ENCODE results near the gene PBRM1.
"Not testable (repeated sequence)": the region's sequence is repeated elsewhere in the genome, so short reads cannot be mapped to it uniquely, and the experiment has no call there.

Gene PBRM1

DNA sequence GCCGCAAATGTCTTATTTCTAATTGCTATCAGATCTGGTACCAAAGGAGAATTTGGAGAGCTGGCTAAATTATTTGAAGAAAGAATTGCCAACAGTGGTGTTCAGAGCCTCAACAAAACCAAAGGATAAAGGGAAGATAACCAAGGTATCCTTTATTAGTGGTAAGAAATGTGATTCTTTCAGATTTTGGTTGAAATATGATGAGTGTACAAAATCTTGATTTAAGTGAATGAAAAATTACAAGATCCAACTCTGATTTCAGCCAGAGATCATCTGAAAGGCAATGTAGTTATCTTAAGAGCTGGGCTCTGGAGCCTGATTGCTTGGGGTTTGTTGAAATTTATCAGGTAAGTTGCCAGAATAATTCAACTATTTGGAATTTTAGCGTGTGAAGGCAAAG is 4.8 kb upstream of the PBRM1 start:
- H3K9me3 Mint-ChIP-seq, result no peaks in the 10 kb centered on the region
- H3K4me1 Mint-ChIP-seq (ENCODE audit: low read depth), result peaks cover 24% of the 10 kb centered on the region
- H3K36me3 Mint-ChIP-seq (ENCODE audit: low read depth), result peaks cover 83% of the 10 kb centered on the region
- H3K27ac Mint-ChIP-seq, result no peak overlapping the region
- H3K4me3 Mint-ChIP-seq, result no peak overlapping the region
- no peaks in the 10 kb centered on the region for H3K27me3 Mint-ChIP-seq (ENCODE audit: low read depth)

DNA sequence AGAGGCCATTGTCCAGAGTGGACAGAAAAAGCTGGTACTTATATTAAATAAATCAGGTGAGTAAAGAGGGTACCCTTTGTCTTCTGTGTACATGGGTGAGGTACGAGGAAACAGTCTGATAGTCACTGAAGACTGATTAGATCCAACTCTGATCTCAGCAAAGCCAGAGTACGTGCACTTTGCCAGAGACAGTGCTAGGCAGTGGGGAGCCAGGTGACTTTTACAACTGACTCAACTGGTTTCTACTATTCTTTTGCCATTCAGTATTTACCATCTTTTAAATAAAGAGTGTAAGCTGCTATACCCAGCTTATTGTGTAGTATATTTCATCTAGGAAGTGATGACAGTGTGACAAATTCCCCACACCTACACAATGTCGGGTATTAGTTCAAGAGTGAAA is 3.4 kb upstream of the PBRM1 start:
- Mint-ChIP-seq H3K9me3 (no peaks in the 10 kb centered on the region), H3K4me1 (ENCODE audit: low read depth) (peaks cover 31% of the 10 kb centered on the region), H3K4me3 (no peak overlapping the region), H3K36me3 (ENCODE audit: low read depth) (peaks cover 73% of the 10 kb centered on the region), H3K27ac (no peak overlapping the region), H3K27me3 (ENCODE audit: low read depth) (no peaks in the 10 kb centered on the region)

DNA sequence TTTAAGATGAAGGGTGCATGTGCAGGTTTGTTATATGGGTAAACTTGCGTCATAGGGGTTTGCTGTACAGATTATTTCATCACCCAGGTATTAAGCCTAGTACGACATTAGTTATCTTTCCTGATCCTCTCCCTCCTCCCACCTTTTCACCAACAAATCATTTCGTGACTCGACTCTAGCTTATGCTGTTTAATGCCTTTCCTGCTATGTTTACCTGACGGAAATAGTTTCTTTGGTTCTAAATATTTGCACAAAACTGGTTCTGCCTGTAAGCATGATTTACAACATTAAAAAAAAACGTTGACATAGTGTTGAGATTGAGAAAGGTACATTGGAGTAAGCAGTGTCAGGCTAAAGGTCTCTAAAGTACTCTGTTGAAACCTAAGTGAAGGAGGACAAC is 2.6 kb upstream of the PBRM1 start:
- Mint-ChIP-seq H3K27ac (peak overlapping the region; percentile 15), H3K27me3 (ENCODE audit: low read depth) (no peaks in the 10 kb centered on the region), H3K4me1 (ENCODE audit: low read depth) (peaks cover 36% of the 10 kb centered on the region), H3K9me3 (no peaks in the 10 kb centered on the region), H3K36me3 (ENCODE audit: low read depth) (peaks cover 64% of the 10 kb centered on the region), H3K4me3 (no peak overlapping the region)

DNA sequence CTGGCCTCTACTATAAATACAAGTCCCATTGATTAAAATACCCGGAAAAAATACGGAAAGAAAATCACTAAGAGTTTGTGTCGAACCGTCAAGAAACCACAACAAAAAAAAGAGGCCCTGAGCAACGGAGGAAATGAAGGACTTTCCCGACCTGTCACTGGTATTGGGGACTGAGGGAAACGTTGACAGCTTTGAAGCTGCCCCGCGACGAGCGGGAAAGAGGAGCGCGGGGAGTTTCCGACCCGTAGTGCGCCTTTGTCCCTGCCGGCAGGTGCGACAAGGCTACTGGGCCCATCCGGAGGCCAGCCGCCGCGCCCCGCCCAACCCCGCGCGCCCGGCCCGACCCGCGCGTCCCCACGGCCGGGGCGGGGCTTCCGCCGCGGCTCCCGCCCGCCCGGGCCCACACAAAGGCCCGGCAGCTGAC is 416 bp downstream of the PBRM1 start:
- H3K4me1 Mint-ChIP-seq (ENCODE audit: low read depth), result peaks cover 47% of the 10 kb centered on the region
- H3K4me3 Mint-ChIP-seq, result peak overlapping the region; percentile 90
- peaks cover 51% of the 10 kb centered on the region for H3K36me3 Mint-ChIP-seq (ENCODE audit: low read depth)
- no peaks in the 10 kb centered on the region for H3K27me3 Mint-ChIP-seq (ENCODE audit: low read depth)
- no peaks in the 10 kb centered on the region for H3K9me3 Mint-ChIP-seq
- H3K27ac Mint-ChIP-seq, result peak overlapping the region; percentile 93

DNA sequence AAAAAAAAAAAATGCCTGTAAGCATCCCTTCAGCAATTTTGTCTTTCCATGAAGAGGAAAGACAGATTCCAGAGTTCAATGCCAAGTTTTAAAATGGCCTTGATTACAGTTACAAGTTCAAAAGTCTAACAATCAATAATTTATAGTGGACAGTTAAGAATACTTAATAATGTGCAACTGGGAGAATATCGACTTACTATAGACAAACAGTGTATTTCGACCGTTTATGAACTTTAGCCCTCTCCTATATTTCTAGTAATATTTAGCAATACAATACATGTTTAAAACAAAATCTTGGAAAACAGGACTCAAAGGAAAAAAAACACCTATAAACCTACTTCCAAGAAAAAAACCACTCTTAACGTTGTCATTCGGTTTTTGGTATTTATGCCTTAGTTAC is 1.5 kb downstream of the PBRM1 start:
- Mint-ChIP-seq H3K36me3 (ENCODE audit: low read depth) (peaks cover 50% of the 10 kb centered on the region), H3K4me3 (peak overlapping the region; percentile 90), H3K4me1 (ENCODE audit: low read depth) (peaks cover 51% of the 10 kb centered on the region), H3K9me3 (no peaks in the 10 kb centered on the region), H3K27me3 (ENCODE audit: low read depth) (no peaks in the 10 kb centered on the region), H3K27ac (peak overlapping the region; percentile 93)

DNA sequence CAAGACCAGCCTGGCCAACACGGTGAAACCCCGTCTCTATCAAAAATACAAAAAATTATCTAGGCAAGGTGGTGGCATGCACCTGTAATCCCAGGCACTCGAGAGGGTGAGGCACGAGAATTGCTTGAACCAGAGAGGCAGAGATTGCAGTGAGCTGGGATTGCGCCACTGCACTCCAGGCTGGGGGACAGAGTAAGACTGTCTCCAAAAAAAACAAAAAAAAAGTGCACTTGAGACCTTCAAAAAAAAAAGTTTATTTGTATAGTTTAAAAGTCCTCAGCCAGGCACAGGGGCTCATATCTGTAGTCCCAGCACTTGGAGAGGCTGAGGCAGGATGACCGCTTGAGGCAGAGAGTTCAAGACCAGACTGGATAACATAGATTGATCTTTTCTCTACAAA is 2.1 kb downstream of the PBRM1 start:
- Mint-ChIP-seq H3K36me3 (ENCODE audit: low read depth) (peaks cover 51% of the 10 kb centered on the region), H3K4me3 (peak overlapping the region; percentile 31), H3K4me1 (ENCODE audit: low read depth) (peaks cover 51% of the 10 kb centered on the region)

DNA sequence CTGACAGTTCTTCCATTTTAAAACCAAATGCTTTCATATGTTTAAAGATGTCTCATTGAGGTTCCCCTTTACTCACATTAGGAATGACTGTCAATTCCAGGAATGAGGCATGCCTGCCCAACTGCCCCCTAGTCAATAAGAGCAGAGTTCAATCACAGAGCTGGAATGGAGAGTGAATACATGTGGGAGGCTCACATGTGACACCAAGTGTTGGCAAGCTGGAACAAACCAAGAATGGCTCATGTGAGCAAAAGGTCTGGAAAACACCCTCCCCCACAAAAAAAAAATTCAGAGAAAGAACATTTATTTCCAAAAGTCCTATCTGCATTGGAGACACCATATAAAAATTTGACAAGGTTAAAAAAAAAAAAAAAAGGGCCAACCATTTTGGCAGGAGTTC is 3.7 kb downstream of the PBRM1 start:
- peak overlapping the region; percentile 53 for H3K27ac Mint-ChIP-seq
- no peaks in the 10 kb centered on the region for H3K27me3 Mint-ChIP-seq (ENCODE audit: low read depth)
- H3K4me1 Mint-ChIP-seq (ENCODE audit: low read depth), result peaks cover 45% of the 10 kb centered on the region
- H3K36me3 Mint-ChIP-seq (ENCODE audit: low read depth), result peaks cover 44% of the 10 kb centered on the region
- H3K4me3 Mint-ChIP-seq, result no peak overlapping the region
- H3K9me3 Mint-ChIP-seq, result no peaks in the 10 kb centered on the region

More for the DNA sequence above, 2.1 kb downstream of the PBRM1 start:
- H3K27me3 Mint-ChIP-seq (ENCODE audit: low read depth), result no peaks in the 10 kb centered on the region
- peak overlapping the region; percentile 93 for H3K27ac Mint-ChIP-seq
- H3K9me3 Mint-ChIP-seq, result no peaks in the 10 kb centered on the region

DNA sequence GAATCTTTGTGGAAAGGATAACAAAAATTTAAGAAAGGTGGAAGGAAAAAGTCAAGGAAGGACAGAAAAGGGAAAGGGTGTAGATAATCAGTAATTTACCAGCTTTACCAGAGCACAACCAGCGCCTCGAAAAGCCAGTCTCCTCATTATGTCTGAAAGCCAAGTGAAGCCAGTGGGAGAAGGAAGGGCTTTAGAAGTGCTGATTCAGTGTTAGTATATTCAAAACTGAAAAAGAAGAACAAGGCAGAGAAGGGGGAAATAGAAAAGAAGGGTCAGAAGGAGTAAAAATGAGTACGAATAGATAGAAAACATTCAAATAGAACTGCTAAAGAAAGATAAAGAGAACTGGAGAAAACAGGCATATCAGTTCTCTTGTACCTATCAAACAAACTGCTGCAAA is 4.1 kb downstream of the PBRM1 start:
- Mint-ChIP-seq H3K27me3 (ENCODE audit: low read depth) (no peaks in the 10 kb centered on the region), H3K36me3 (ENCODE audit: low read depth) (peaks cover 44% of the 10 kb centered on the region), H3K4me3 (no peak overlapping the region), H3K9me3 (no peaks in the 10 kb centered on the region), H3K4me1 (ENCODE audit: low read depth) (peaks cover 41% of the 10 kb centered on the region), H3K27ac (no peak overlapping the region)

DNA sequence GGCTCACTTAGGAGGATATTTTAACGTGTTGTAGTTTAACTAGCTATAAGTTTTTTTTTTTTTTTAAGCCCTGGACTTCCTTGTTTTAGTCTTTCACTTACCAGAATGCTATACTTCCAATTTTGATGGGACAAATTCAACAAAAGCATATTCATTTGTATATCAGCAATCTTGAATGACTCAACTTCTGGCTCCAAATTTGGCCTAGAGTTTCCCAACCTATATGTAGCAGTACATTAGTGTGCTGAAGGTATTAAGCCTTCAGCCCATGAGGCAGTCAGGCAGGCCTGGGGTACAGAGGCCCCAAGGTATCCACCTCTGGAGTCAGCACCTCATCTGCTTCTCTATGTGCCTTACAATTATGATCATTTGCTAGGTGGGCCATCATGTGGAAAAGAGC is 5.9 kb downstream of the PBRM1 start:
- H3K36me3 Mint-ChIP-seq (ENCODE audit: low read depth), result peaks cover 44% of the 10 kb centered on the region
- peak overlapping the region; percentile 11 for H3K27ac Mint-ChIP-seq
- peaks cover 40% of the 10 kb centered on the region for H3K4me1 Mint-ChIP-seq (ENCODE audit: low read depth)
- H3K27me3 Mint-ChIP-seq (ENCODE audit: low read depth), result no peaks in the 10 kb centered on the region
- no peaks in the 10 kb centered on the region for H3K9me3 Mint-ChIP-seq
- no peak overlapping the region for H3K4me3 Mint-ChIP-seq

DNA sequence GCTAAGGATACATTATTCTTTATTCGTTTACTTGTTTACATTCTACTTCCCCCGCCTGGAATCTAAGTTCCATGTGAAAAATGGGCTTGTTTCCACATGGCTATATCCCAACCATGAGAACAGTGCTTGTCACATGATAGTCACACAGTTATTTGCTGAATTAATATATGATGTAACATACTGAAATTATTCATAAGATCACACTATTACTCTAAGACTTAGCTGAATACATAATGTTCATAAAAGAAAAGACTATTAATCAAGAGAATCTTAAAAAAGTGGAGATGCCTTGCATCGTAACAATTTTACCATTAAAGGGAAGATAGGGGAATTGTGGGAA is 6.5 kb downstream of the PBRM1 start:
- Mint-ChIP-seq H3K36me3 (ENCODE audit: low read depth) (peaks cover 43% of the 10 kb centered on the region), H3K27ac (no peak overlapping the region), H3K9me3 (no peaks in the 10 kb centered on the region), H3K4me3 (no peak overlapping the region), H3K4me1 (ENCODE audit: low read depth) (peaks cover 35% of the 10 kb centered on the region), H3K27me3 (ENCODE audit: low read depth) (no peaks in the 10 kb centered on the region)

DNA sequence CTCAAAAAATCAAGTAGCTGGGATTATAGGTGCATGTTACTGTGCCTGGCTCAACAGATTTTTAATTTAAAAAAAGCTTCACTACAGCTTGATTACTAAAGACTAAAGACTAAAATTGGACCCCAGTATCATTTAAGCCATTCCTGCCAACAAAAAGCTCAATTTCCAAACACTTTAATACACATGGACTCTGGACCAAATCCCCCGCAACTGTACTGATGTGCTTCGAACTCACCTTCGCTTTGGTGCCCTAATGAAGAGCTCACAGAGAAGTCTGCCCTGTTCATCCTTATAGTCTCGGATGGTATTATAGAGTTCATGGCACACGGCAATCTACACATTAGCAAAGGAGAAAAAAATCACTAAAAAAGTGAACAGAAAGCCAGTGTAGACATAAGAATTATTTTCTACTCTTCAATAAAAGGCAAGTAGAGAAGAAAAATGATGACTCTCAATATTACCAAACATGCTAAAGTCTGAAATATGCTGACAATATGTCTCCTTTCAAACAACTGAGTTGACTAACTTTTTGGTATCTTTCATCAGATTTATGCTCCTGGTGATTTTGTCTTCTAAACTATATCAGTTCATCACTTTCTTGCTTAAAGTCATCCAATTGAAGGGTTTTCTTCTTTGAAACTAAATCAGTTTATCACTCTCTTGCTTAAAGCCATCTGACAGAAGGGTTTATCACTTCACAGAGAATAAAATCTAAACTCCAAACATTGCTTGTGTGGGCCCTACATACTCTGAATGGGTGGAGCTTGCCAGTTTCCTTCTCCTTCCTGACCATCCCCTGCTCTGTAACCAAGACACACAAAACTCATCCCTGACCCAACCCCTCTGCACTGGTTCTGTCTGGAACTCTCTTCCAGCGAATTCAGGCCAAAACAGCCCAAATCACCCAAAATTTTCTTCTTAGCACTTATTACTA is 7.2 kb downstream of the PBRM1 start:
- Mint-ChIP-seq H3K9me3 (no peaks in the 10 kb centered on the region), H3K36me3 (ENCODE audit: low read depth) (peaks cover 43% of the 10 kb centered on the region), H3K27ac (no peak overlapping the region), H3K4me1 (ENCODE audit: low read depth) (peaks cover 30% of the 10 kb centered on the region), H3K27me3 (ENCODE audit: low read depth) (no peaks in the 10 kb centered on the region), H3K4me3 (no peak overlapping the region)

DNA sequence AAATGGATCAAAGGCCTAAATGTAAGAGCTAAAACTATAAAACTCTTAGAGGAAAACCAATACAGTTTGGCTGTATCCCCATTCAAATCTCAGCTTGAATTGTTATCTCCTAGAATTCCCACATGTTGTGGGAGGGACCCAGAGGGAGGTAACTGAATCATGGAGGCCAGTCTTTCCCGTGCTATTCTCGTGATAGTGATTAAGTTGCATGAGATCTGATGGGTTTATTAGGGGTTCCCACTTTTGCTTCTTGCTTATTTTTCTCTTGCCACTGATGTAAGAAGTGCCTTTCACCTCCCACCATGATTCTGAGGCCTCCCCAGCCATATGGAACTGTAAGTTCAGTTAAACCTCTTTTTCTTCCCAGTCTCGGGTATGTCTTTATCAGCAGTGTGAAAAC is 9.5 kb downstream of the PBRM1 start:
- H3K9me3 Mint-ChIP-seq; H3K27me3 Mint-ChIP-seq (ENCODE audit: low read depth); H3K27ac Mint-ChIP-seq; H3K4me3 Mint-ChIP-seq: not testable (repeated sequence)
- H3K4me1 Mint-ChIP-seq (ENCODE audit: low read depth), result peaks cover 26% of the 10 kb centered on the region
- H3K36me3 Mint-ChIP-seq (ENCODE audit: low read depth), result peaks cover 50% of the 10 kb centered on the region

DNA sequence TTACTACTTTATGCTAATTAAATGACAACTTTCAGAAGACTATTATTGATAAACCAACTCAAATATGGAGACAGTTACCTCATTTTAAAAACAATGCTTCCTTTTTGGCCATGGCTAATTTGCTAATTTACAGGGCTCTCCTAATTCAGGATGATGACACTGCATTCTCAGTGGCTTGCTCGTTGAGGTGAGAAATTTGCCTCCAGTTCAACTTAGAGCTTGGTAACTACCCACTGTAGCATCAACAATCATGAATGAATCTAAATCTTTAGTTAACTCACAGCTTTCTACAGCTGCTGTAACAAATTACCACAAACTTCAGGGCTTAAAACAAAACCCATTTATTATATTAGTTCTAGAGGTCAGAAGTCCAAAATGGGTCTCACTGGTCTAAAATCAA is 14.0 kb downstream of the PBRM1 start:
- Mint-ChIP-seq H3K4me1 (ENCODE audit: low read depth) (peaks cover 29% of the 10 kb centered on the region), H3K27ac (peak overlapping the region; percentile 10), H3K4me3 (no peak overlapping the region), H3K27me3 (ENCODE audit: low read depth) (no peaks in the 10 kb centered on the region), H3K9me3 (no peaks in the 10 kb centered on the region), H3K36me3 (ENCODE audit: low read depth) (peaks cover 43% of the 10 kb centered on the region)

DNA sequence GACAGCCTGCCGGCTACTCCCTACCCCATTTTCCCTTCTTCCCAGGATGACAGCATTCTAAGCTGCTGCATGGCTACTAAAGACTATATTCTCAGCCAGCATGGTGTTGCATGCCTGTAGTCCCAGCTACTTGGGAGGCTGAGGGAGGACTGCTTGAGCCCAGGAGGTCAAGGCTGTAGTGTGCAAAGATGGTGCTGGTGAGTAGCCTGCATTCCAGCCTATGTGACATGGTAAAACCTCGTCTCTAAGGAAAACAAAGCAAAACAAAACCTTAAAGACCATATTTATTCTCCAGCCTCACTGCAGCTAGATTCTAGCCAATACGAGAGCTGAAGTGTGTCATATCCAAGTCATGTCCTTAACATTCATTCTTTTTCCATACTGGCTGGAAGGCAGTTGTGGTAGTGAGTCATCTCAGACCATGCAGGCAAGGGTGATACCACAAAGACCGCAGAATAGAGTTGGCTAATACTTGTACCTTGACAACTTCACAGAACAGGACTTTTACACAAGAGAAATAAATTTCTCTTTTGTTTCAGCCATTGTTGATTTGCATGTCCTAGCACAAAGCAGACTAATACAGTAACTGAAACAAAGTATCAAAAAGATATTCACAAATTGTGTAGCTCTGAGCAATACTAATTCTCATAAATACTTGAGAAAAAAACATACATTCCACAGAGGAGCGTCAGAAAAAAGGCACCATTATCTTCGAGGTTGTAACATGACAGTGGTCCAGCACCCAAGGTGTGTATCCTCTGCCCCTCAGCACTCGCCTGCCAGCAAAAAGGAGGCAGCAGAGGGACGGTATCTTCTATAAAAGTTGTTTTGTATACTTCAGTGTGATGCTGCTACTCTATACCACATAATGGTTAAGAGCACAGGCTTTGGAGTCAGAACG is 14.8 kb downstream of the PBRM1 start:
- Mint-ChIP-seq H3K4me1 (ENCODE audit: low read depth) (peaks cover 29% of the 10 kb centered on the region), H3K36me3 (ENCODE audit: low read depth) (peaks cover 40% of the 10 kb centered on the region), H3K27me3 (ENCODE audit: low read depth) (no peaks in the 10 kb centered on the region), H3K4me3 (peak overlapping the region; percentile 64), H3K9me3 (no peaks in the 10 kb centered on the region), H3K27ac (peak overlapping the region; percentile 93)

DNA sequence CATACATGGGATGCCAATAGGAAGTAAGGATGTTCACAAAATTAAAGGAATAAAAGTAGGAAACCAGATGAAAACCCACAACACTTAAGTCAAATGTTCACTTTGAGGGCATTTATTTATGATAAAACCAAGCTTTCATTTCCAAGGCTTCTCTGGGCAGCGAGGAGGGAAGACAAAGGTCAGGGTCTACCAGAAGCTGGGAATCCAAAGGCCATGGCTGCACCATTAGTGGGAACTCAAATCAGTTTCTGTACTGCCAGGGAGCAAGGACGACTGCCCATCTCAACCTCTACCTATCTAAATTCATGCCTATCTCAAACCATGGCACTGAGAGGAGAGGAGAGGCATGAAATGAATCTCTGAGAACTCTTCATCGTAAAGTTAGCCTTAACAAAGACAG is 22.6 kb downstream of the PBRM1 start:
- no peak overlapping the region for H3K4me3 Mint-ChIP-seq
- H3K4me1 Mint-ChIP-seq (ENCODE audit: low read depth), result no peaks in the 10 kb centered on the region
- peaks cover 36% of the 10 kb centered on the region for H3K36me3 Mint-ChIP-seq (ENCODE audit: low read depth)
- H3K27me3 Mint-ChIP-seq (ENCODE audit: low read depth), result no peaks in the 10 kb centered on the region
- H3K9me3 Mint-ChIP-seq, result no peaks in the 10 kb centered on the region
- H3K27ac Mint-ChIP-seq, result no peak overlapping the region
